Endothelial cell of umbilical vein (primary cell): ENCODE measurements around the gene LINC01488. TPM values are rescaled to one million over a fixed set of nuclear protein-coding genes. Genes with fewer than 3 reads are reported as not detected.

Experiments
- BruUV-seq: library from RNA; stranded (reverse); fragments of 400-500 nt; replicated peaks from 2 replicates; lab custom pipeline; 2021; lab: Mats Ljungman, UMichigan
- CTCF ChIA-PET: fragments of 300-600, 350-600 bp; sonication (Branson Sonifier 250); formaldehyde crosslinking; loops from one replicate; lab custom pipeline; 2021; ENCODE audit warnings: antibody characterized with exemption, inconsistent platforms; lab: Charles Lee
- POLR2A ChIA-PET: fragments of 300-600, 350-600 bp; sonication (Branson Sonifier 250); formaldehyde crosslinking; loops from one replicate; lab custom pipeline; 2021; ENCODE audit warnings: antibody characterized with exemption, inconsistent platforms; lab: Charles Lee
- DNase-seq: peaks from one replicate; pipeline ENCODE4 v3.0.0-alpha.2; 2011; ENCODE audit warnings: low read depth, low spot score
- FAIRE-seq: peaks from 2 replicates; lab custom pipeline; 2011; peaks lifted over from hg19 to GRCh38; lab: Jason Lieb, UNC
- H2AFZ ChIP-seq: 2 replicates; pipeline ENCODE4 v1.6.0; 2012; ENCODE audit warnings: low read depth, low read length, control low read depth, inconsistent platforms
- H3K27ac ChIP-seq: 2 replicates; pipeline ENCODE4 v1.5.1; 2011; ENCODE audit warnings: low read depth, mild to moderate bottlenecking, control low read depth, low read length, moderate library complexity; ENCODE audit not compliant: insufficient read depth
- H3K27me3 ChIP-seq, 2 experiments: 2 replicates each; pipeline versions ENCODE4 v1.6.0 to v1.6.1; 2011; ENCODE audit warnings: low read length in 2 of 2, mixed read lengths in 1 of 2; ENCODE audit not compliant: control insufficient read depth in 2 of 2, insufficient read depth in 2 of 2
- H3K36me3 ChIP-seq, 2 experiments: 2 replicates in 1 of 2; 3 replicates in 1 of 2; pipeline ENCODE4 v1.5.1; 2011; ENCODE audit warnings: low read length in 2 of 2, mild to moderate bottlenecking in 1 of 2, moderate library complexity in 1 of 2; ENCODE audit not compliant: control insufficient read depth in 2 of 2, insufficient read depth in 2 of 2; ENCODE audit errors: extremely low read depth in 1 of 2
- H3K4me1 ChIP-seq: 3 replicates; pipeline ENCODE4 v1.5.1; 2011; ENCODE audit warnings: mild to moderate bottlenecking, low read length; ENCODE audit not compliant: control insufficient read depth, insufficient read depth; ENCODE audit errors: extremely low read depth
- H3K4me2 ChIP-seq: 2 replicates; pipeline ENCODE4 v1.6.1; 2011; ENCODE audit warnings: low read length, control low read depth, mixed read lengths; ENCODE audit not compliant: insufficient read depth
- H3K4me3 ChIP-seq, 3 experiments: fragments of 200-600 bp in 1 of 3; sonication (generic), shearing (Covaris generic) in 1 of 3; replicated peaks in 1 of 3; 2 replicates each; pipeline ENCODE4 v1.5.1; 2011 to 2016; ENCODE audit warnings: control low read depth in 3 of 3, low read length in 3 of 3, mild to moderate bottlenecking in 2 of 3, inconsistent platforms in 1 of 3, low read depth in 1 of 3, moderate library complexity in 1 of 3; ENCODE audit not compliant: insufficient read depth in 1 of 3
- H3K79me2 ChIP-seq: 2 replicates; pipeline ENCODE4 v1.6.0; 2012; ENCODE audit warnings: low read length, inconsistent platforms; ENCODE audit not compliant: control insufficient read depth, insufficient read depth
- H3K9ac ChIP-seq: replicated peaks from 2 replicates; pipeline ENCODE3; 2011; ENCODE audit warnings: low read length, control low read depth; ENCODE audit not compliant: insufficient read depth; ENCODE audit errors: extremely low read depth
- H3K9me1 ChIP-seq: replicated peaks from 3 replicates; pipeline ENCODE4 v1.6.0; 2011; ENCODE audit warnings: mild to moderate bottlenecking, low read length; ENCODE audit not compliant: control insufficient read depth, insufficient read depth; ENCODE audit errors: extremely low read depth
- H3K9me3 ChIP-seq: replicated peaks from 2 replicates; pipeline ENCODE4 v1.5.1; 2012; ENCODE audit warnings: low read length, inconsistent platforms; ENCODE audit not compliant: control insufficient read depth, insufficient read depth
- H4K20me1 ChIP-seq: replicated peaks from 2 replicates; pipeline ENCODE3; 2011; ENCODE audit warnings: mild to moderate bottlenecking, low read length; ENCODE audit not compliant: control insufficient read depth, insufficient read depth; ENCODE audit errors: extremely low read depth
- EZH2 ChIP-seq: IDR thresholded peaks from 2 replicates; pipeline ENCODE4 v1.6.1; 2012; ENCODE audit warnings: borderline replicate concordance, low read depth, mild to moderate bottlenecking, moderate library complexity, low read length, inconsistent platforms; ENCODE audit not compliant: severe bottlenecking
- FOS ChIP-seq: IDR thresholded peaks from 2 replicates; pipeline ENCODE4 v1.6.1; 2011; ENCODE audit warnings: mild to moderate bottlenecking, low read length, moderate library complexity, borderline replicate concordance; ENCODE audit not compliant: insufficient read depth
- GATA2 ChIP-seq: IDR thresholded peaks from 2 replicates; pipeline ENCODE4 v1.7.0; 2011; ENCODE audit warnings: low read depth, mild to moderate bottlenecking, moderate library complexity, mixed read lengths, low read length; ENCODE audit not compliant: insufficient read length, insufficient read depth
- JUN ChIP-seq: IDR thresholded peaks from 2 replicates; pipeline ENCODE4 v1.6.1; 2011; ENCODE audit warnings: borderline replicate concordance, low read depth; ENCODE audit not compliant: insufficient read length, insufficient read depth
- MAX ChIP-seq: IDR thresholded peaks from 2 replicates; pipeline ENCODE4 v1.6.1; 2011; ENCODE audit not compliant: insufficient read depth, insufficient read length
- POLR2A ChIP-seq: IDR thresholded peaks from 2 replicates; pipeline ENCODE4 v1.6.1; 2012; ENCODE audit warnings: low read depth, mild to moderate bottlenecking, control low read depth, low read length
- POLR2AphosphoS5 ChIP-seq: IDR thresholded peaks from 2 replicates; pipeline ENCODE4 v1.6.1; 2012; ENCODE audit warnings: low read depth, mild to moderate bottlenecking, control low read depth, low read length, moderate library complexity; ENCODE audit not compliant: insufficient read depth
- dilution Hi-C: fragments of 300-500 bp; cut with MboI; formaldehyde crosslinking; loops from one replicate; pipeline ENCODE4 v1.15.0; 2019; ENCODE audit warnings: low sequenced_read_pairs; ENCODE audit not compliant: extremely low pct_ligation_motif_present
- intact Hi-C: fragments of 100-400 bp; cut with micrococcal nuclease; formaldehyde crosslinking; loops from one replicate; pipeline ENCODE4 v1.10.0; 2022
- polyA plus RNA-seq, 4 experiments: library from polyadenylated mRNA; depleted of rRNA in 3 of 4; stranded (reverse) in 3 of 4; unstranded in 1 of 4; fragments of >200 nt; gene quantifications; 2 replicates each; pipeline versions ENCODE4 v1.2.1 to v1.2.3, GENCODE V29; 2011 to 2012; ENCODE audit warnings: missing spikeins in 1 of 4
- total RNA-seq: library from RNA; stranded (reverse); gene quantifications from 2 replicates; pipeline ENCODE4 v1.2.3, GENCODE V29; 2021

LINC01488 gene
- total and polyA plus RNA-seq, 2 donors (not counting 3 experiments of a cell fraction or from before 2014, with no cell fraction given), result not detected

- Histone ChIP-seq H3K9ac (no peak overlapping the region), H3K9me3 (no peaks in the 10 kb centered on the region), H3K79me2 (no peaks in the 10 kb centered on the region), H3K4me3 (no peak overlapping the region), H4K20me1 (no peaks in the 10 kb centered on the region), H3K4me1 (no peaks in the 10 kb centered on the region), H3K27ac (no peak overlapping the region), H2AFZ (no peak overlapping the region), H3K9me1 (no peaks in the 10 kb centered on the region), H3K36me3 (no peaks in the 10 kb centered on the region), H3K27me3 (peaks cover 0 to 2% of the 10 kb centered on the region in 2 experiments), H3K4me2 (no peak overlapping the region)
- ChIA-PET POLR2A (no interaction called here), CTCF (no interaction called here)
- no TSS peak for BruUV-seq
- TF ChIP-seq POLR2AphosphoS5, result no peak
- no peak for TF ChIP-seq JUN
- no peak for TF ChIP-seq EZH2
- no peak for TF ChIP-seq POLR2A
- no peak for TF ChIP-seq FOS
- TF ChIP-seq GATA2, result no peak
- no peak for TF ChIP-seq MAX
- FAIRE-seq, result no peak
- intact Hi-C loops (no loop called here), dilution Hi-C loops (no loop called here)
- DNase-seq, result no peak
These were observed 4.0 kb downstream of the LINC01488 start for GRCh38 chr11:69485337-69486041.
